ENCODE data around the gene KRTAP6-3.

The KRTAP6-3 gene

GRCh38 chr21:30590297-30590696 lies 1.9 kb upstream of the KRTAP6-3 start, which contains the start of gene KRTAP22-2:
Gene KRTAP22-2, minus strand, starts transcription at chr21:30590397.
- H3K4me3 ChIP-seq (ENCODE audit: low read length): no peak within 1 kb of the TSS
- no peak within 1 kb of the TSS for H3K27ac ChIP-seq (ENCODE audit: low read length)
- no peaks in the 10 kb centered on the region for H3K9me3 ChIP-seq (ENCODE audit: insufficient read depth, low read depth, low read length)
- H3K36me3 ChIP-seq (ENCODE audit: insufficient read depth, low read depth, low read length): no peaks in the 10 kb centered on the region
- H3K27me3 ChIP-seq (ENCODE audit: insufficient read depth, low read length): no peaks in the 10 kb centered on the region
- H3K4me1 ChIP-seq (ENCODE audit: insufficient read depth, low read length): no peaks in the 10 kb centered on the region
- no peak within 1 kb of the TSS for H3K9ac ChIP-seq (ENCODE audit: low read depth, low read length)

- Histone ChIP-seq H3K36me3 (ENCODE audit: insufficient read depth, low read depth, low read length) (no peaks in the 10 kb centered on the region), H3K27me3 (ENCODE audit: insufficient read depth, low read length) (no peaks in the 10 kb centered on the region), H3K4me1 (ENCODE audit: insufficient read depth, low read length) (no peaks in the 10 kb centered on the region), H3K27ac (ENCODE audit: low read length) (no peak within 1 kb of the TSS), H3K9ac (ENCODE audit: low read depth, low read length) (no peak within 1 kb of the TSS), H3K9me3 (ENCODE audit: insufficient read depth, low read depth, low read length) (no peaks in the 10 kb centered on the region), H3K4me3 (ENCODE audit: low read length) (no peak within 1 kb of the TSS)
Measured at GRCh38 chr21:30598802-30599201, 6.6 kb downstream of the KRTAP6-3 start, which contains the start of gene KRTAP6-2. Gene KRTAP6-2, minus strand, starts transcription at chr21:30598902. Its CDS starts 28 bp downstream, at chr21:30598874.

GRCh38 chr21:30600787-30601186 lies 8.5 kb downstream of the KRTAP6-3 start, which contains the start of gene KRTAP22-1:
Gene KRTAP22-1, plus strand, starts transcription at chr21:30601087.
- H3K4me1 ChIP-seq (ENCODE audit: insufficient read depth, low read length): no peaks in the 10 kb centered on the region
- H3K4me3 ChIP-seq (ENCODE audit: low read length): no peak within 1 kb of the TSS
- no peaks in the 10 kb centered on the region for H3K27me3 ChIP-seq (ENCODE audit: insufficient read depth, low read length)
- no peaks in the 10 kb centered on the region for H3K36me3 ChIP-seq (ENCODE audit: insufficient read depth, low read depth, low read length)
- H3K9ac ChIP-seq (ENCODE audit: low read depth, low read length): no peak within 1 kb of the TSS
- H3K9me3 ChIP-seq (ENCODE audit: insufficient read depth, low read depth, low read length): no peaks in the 10 kb centered on the region
- H3K27ac ChIP-seq (ENCODE audit: low read length): no peak within 1 kb of the TSS

GRCh38 chr21:30605968-30606367 lies 13.7 kb downstream of the KRTAP6-3 start:
- H3K9ac ChIP-seq (ENCODE audit: low read depth, low read length): no peak overlapping the region
- H3K9me3 ChIP-seq (ENCODE audit: insufficient read depth, low read depth, low read length): no peaks in the 10 kb centered on the region
- H3K36me3 ChIP-seq (ENCODE audit: insufficient read depth, low read depth, low read length): no peaks in the 10 kb centered on the region
- no peak overlapping the region for H3K4me3 ChIP-seq (ENCODE audit: low read length)
- H3K4me1 ChIP-seq (ENCODE audit: insufficient read depth, low read length): no peaks in the 10 kb centered on the region
- H3K27me3 ChIP-seq (ENCODE audit: insufficient read depth, low read length): no peaks in the 10 kb centered on the region
- no peak overlapping the region for H3K27ac ChIP-seq (ENCODE audit: low read length)

GRCh38 chr21:30612132-30612531 lies 19.9 kb downstream of the KRTAP6-3 start:
- Histone ChIP-seq H3K36me3 (ENCODE audit: insufficient read depth, low read depth, low read length) (no peaks in the 10 kb centered on the region), H3K9ac (ENCODE audit: low read depth, low read length) (no peak overlapping the region), H3K27me3 (ENCODE audit: insufficient read depth, low read length) (no peaks in the 10 kb centered on the region), H3K9me3 (ENCODE audit: insufficient read depth, low read depth, low read length) (no peaks in the 10 kb centered on the region), H3K4me3 (ENCODE audit: low read length) (no peak overlapping the region), H3K4me1 (ENCODE audit: insufficient read depth, low read length) (no peaks in the 10 kb centered on the region), H3K27ac (ENCODE audit: low read length) (no peak overlapping the region)

GRCh38 chr21:30613836-30614235 lies 21.6 kb downstream of the KRTAP6-3 start, which contains the start of gene KRTAP6-1:
Gene KRTAP6-1, minus strand, starts transcription at chr21:30613930. Its CDS starts 26 bp downstream, at chr21:30613904.
- Histone ChIP-seq H3K4me1 (ENCODE audit: insufficient read depth, low read length) (no peaks in the 10 kb centered on the region), H3K4me3 (ENCODE audit: low read length) (no peak within 1 kb of the TSS), H3K9me3 (ENCODE audit: insufficient read depth, low read depth, low read length) (no peaks in the 10 kb centered on the region), H3K36me3 (ENCODE audit: insufficient read depth, low read depth, low read length) (no peaks in the 10 kb centered on the region), H3K27me3 (ENCODE audit: insufficient read depth, low read length) (no peaks in the 10 kb centered on the region), H3K9ac (ENCODE audit: low read depth, low read length) (no peak within 1 kb of the TSS), H3K27ac (ENCODE audit: low read length) (no peak within 1 kb of the TSS)

- Histone ChIP-seq H3K9ac (ENCODE audit: low read depth, low read length) (no peak overlapping the region), H3K9me3 (ENCODE audit: insufficient read depth, low read depth, low read length) (no peaks in the 10 kb centered on the region), H3K4me3 (ENCODE audit: low read length) (no peak overlapping the region), H3K4me1 (ENCODE audit: insufficient read depth, low read length) (no peaks in the 10 kb centered on the region), H3K36me3 (ENCODE audit: insufficient read depth, low read depth, low read length) (no peaks in the 10 kb centered on the region), H3K27ac (ENCODE audit: low read length) (no peak overlapping the region), H3K27me3 (ENCODE audit: insufficient read depth, low read length) (no peaks in the 10 kb centered on the region)
Measured at GRCh38 chr21:30615199-30615598, 23.0 kb downstream of the KRTAP6-3 start.

GRCh38 chr21:30616125-30616524 lies 23.9 kb downstream of the KRTAP6-3 start, which contains the start of gene KRTAP20-1:
Gene KRTAP20-1, plus strand, starts transcription at chr21:30616425. Its CDS starts 30 bp downstream, at chr21:30616455.
- no peak within 1 kb of the TSS for H3K27ac ChIP-seq (ENCODE audit: low read length)
- H3K4me3 ChIP-seq (ENCODE audit: low read length): no peak within 1 kb of the TSS
- H3K9me3 ChIP-seq (ENCODE audit: insufficient read depth, low read depth, low read length): no peaks in the 10 kb centered on the region
- no peak within 1 kb of the TSS for H3K9ac ChIP-seq (ENCODE audit: low read depth, low read length)
- no peaks in the 10 kb centered on the region for H3K27me3 ChIP-seq (ENCODE audit: insufficient read depth, low read length)
- no peaks in the 10 kb centered on the region for H3K4me1 ChIP-seq (ENCODE audit: insufficient read depth, low read length)
- H3K36me3 ChIP-seq (ENCODE audit: insufficient read depth, low read depth, low read length): no peaks in the 10 kb centered on the region

GRCh38 chr21:30620080-30620479 lies 27.8 kb downstream of the KRTAP6-3 start:
- Histone ChIP-seq H3K36me3 (ENCODE audit: insufficient read depth, low read depth, low read length) (no peaks in the 10 kb centered on the region), H3K4me1 (ENCODE audit: insufficient read depth, low read length) (no peaks in the 10 kb centered on the region), H3K9me3 (ENCODE audit: insufficient read depth, low read depth, low read length) (peaks cover 10% of the 10 kb centered on the region; the same call in 1 of the 2 replicates), H3K4me3 (ENCODE audit: low read length) (no peak overlapping the region), H3K27ac (ENCODE audit: low read length) (no peak overlapping the region), H3K9ac (ENCODE audit: low read depth, low read length) (no peak overlapping the region), H3K27me3 (ENCODE audit: insufficient read depth, low read length) (no peaks in the 10 kb centered on the region)

- H3K9me3 ChIP-seq (ENCODE audit: insufficient read depth, low read depth, low read length): peaks cover 13% of the 10 kb centered on the region; the same call in 1 of the 2 replicates
- H3K27ac ChIP-seq (ENCODE audit: low read length): no peak within 1 kb of the TSS
- H3K4me1 ChIP-seq (ENCODE audit: insufficient read depth, low read length): no peaks in the 10 kb centered on the region
- no peak within 1 kb of the TSS for H3K4me3 ChIP-seq (ENCODE audit: low read length)
- no peaks in the 10 kb centered on the region for H3K36me3 ChIP-seq (ENCODE audit: insufficient read depth, low read depth, low read length)
- H3K27me3 ChIP-seq (ENCODE audit: insufficient read depth, low read length): no peaks in the 10 kb centered on the region
- H3K9ac ChIP-seq (ENCODE audit: low read depth, low read length): no peak within 1 kb of the TSS
Measured at GRCh38 chr21:30620522-30620921, 28.3 kb downstream of the KRTAP6-3 start, which contains the start of gene KRTAP20-4. Gene KRTAP20-4, plus strand, starts transcription at chr21:30620627.

- Histone ChIP-seq H3K9me3 (ENCODE audit: insufficient read depth, low read depth, low read length) (peaks cover 13% of the 10 kb centered on the region; the same call in 1 of the 2 replicates), H3K27me3 (ENCODE audit: insufficient read depth, low read length) (no peaks in the 10 kb centered on the region), H3K9ac (ENCODE audit: low read depth, low read length) (no peak overlapping the region), H3K4me1 (ENCODE audit: insufficient read depth, low read length) (0 out of 2 replicates have a peak, but pooled peaks cover 4% of the 10 kb centered on the region), H3K4me3 (ENCODE audit: low read length) (no peak overlapping the region), H3K27ac (ENCODE audit: low read length) (no peak overlapping the region), H3K36me3 (ENCODE audit: insufficient read depth, low read depth, low read length) (no peaks in the 10 kb centered on the region)
Measured at GRCh38 chr21:30623362-30623761, 31.1 kb downstream of the KRTAP6-3 start.

- 0 out of 2 replicates have a peak, but pooled peaks cover 4% of the 10 kb centered on the region for H3K4me1 ChIP-seq (ENCODE audit: insufficient read depth, low read length)
- peaks cover 13% of the 10 kb centered on the region; the same call in 1 of the 2 replicates for H3K9me3 ChIP-seq (ENCODE audit: insufficient read depth, low read depth, low read length)
- H3K4me3 ChIP-seq (ENCODE audit: low read length): no peak overlapping the region
- no peak overlapping the region for H3K27ac ChIP-seq (ENCODE audit: low read length)
- H3K9ac ChIP-seq (ENCODE audit: low read depth, low read length): no peak overlapping the region
- H3K36me3 ChIP-seq (ENCODE audit: insufficient read depth, low read depth, low read length): no peaks in the 10 kb centered on the region
- H3K27me3 ChIP-seq (ENCODE audit: insufficient read depth, low read length): no peaks in the 10 kb centered on the region
Measured at GRCh38 chr21:30625449-30626165, 33.4 kb downstream of the KRTAP6-3 start.
